GM23338 (cell line): ENCODE data around the gene PACS1. TPM values are rescaled to one million over a fixed set of nuclear protein-coding genes. Genes with fewer than 3 reads are reported as not detected.

Experiments used
- ATAC-seq: fragments of 200-7000 bp; cut with Tn5 transposase; 3 replicates; pipeline ENCODE4 v1.9.1; 2020
- DNase-seq: peaks from one replicate; pipeline ENCODE4 v3.0.0-alpha.2; 2015; ENCODE audit warnings: low spot score
- H2AFZ ChIP-seq: fragments of 200-600 bp; sonication (generic); 2 replicates; pipeline ENCODE4 v1.8.0; 2016; ENCODE audit warnings: antibody characterized with exemption, mild to moderate bottlenecking, moderate library complexity
- H3F3A ChIP-seq: fragments of 200-600 bp; sonication (generic); replicated peaks from 2 replicates; pipeline ENCODE4 v1.8.0; 2017; ENCODE audit warnings: antibody characterized with exemption, mixed run types, low read depth
- H3K27ac ChIP-seq: fragments of 200-600 bp; sonication (generic); 2 replicates; pipeline ENCODE4 v1.6.1; 2016; ENCODE audit warnings: low read depth
- H3K27me3 ChIP-seq: fragments of 200-600 bp; sonication (generic); 2 replicates; pipeline ENCODE4 v1.8.0; 2016; ENCODE audit warnings: mild to moderate bottlenecking, mixed run types, moderate library complexity; ENCODE audit not compliant: insufficient read depth
- H3K36me3 ChIP-seq: fragments of 200-600 bp; sonication (generic); 2 replicates; pipeline ENCODE4 v1.8.0; 2016; ENCODE audit warnings: mild to moderate bottlenecking; ENCODE audit not compliant: insufficient read depth
- H3K4me1 ChIP-seq: fragments of 200-600 bp; sonication (generic); 2 replicates; pipeline ENCODE4 v1.8.0; 2016; ENCODE audit warnings: mild to moderate bottlenecking, moderate library complexity; ENCODE audit not compliant: insufficient read depth
- H3K4me2 ChIP-seq: fragments of 200-600 bp; sonication (generic); 2 replicates; pipeline ENCODE4 v1.7.1; 2017; ENCODE audit warnings: mixed run types
- H3K4me3 ChIP-seq: fragments of 200-600 bp; sonication (generic); 2 replicates; pipeline ENCODE4 v1.6.1; 2016; ENCODE audit warnings: mixed run types
- H3K79me2 ChIP-seq: fragments of 200-600 bp; sonication (generic); replicated peaks from 2 replicates; pipeline ENCODE4 v1.8.0; 2017; ENCODE audit warnings: mild to moderate bottlenecking; ENCODE audit not compliant: insufficient read depth
- H3K9me2 ChIP-seq: fragments of 200-600 bp; sonication (generic); 2 replicates; pipeline ENCODE4 v1.8.0; 2017; ENCODE audit not compliant: insufficient read depth
- H4K20me1 ChIP-seq: fragments of 200-600 bp; sonication (generic); replicated peaks from 2 replicates; pipeline ENCODE4 v1.8.0; 2017; ENCODE audit warnings: mild to moderate bottlenecking; ENCODE audit not compliant: insufficient read depth
- H3K27ac Mint-ChIP-seq: 2 replicates; pipeline ENCODE4 v1.8.0; 2020; ENCODE audit warnings: inconsistent platforms, mild to moderate bottlenecking, moderate library complexity, mixed read lengths
- H3K27me3 Mint-ChIP-seq: 3 replicates; pipeline ENCODE4 v1.8.0; 2022; ENCODE audit warnings: low read depth, mild to moderate bottlenecking, moderate library complexity, mixed read lengths, inconsistent platforms; ENCODE audit not compliant: insufficient read depth, poor library complexity
- H3K36me3 Mint-ChIP-seq: 3 replicates; pipeline ENCODE4 v1.8.0; 2021; ENCODE audit warnings: low read depth, mild to moderate bottlenecking, inconsistent platforms, moderate library complexity, mixed read lengths
- H3K4me1 Mint-ChIP-seq: 3 replicates; pipeline ENCODE4 v1.8.0; 2020; ENCODE audit warnings: mild to moderate bottlenecking, inconsistent platforms, mixed read lengths
- H3K4me3 Mint-ChIP-seq: 3 replicates; pipeline ENCODE4 v1.8.0; 2021; ENCODE audit warnings: moderate library complexity, mild to moderate bottlenecking, inconsistent platforms, mixed read lengths
- H3K9me3 Mint-ChIP-seq: 3 replicates; pipeline ENCODE4 v1.8.0; 2020; ENCODE audit warnings: moderate library complexity, mild to moderate bottlenecking, inconsistent platforms, mixed read lengths
- CREB1 ChIP-seq: fragments of 250-450 bp; sonication (Bioruptor Pico); IDR thresholded peaks from 2 replicates; pipeline ENCODE4 v1.5.0; 2020; ENCODE audit warnings: low read depth, mild to moderate bottlenecking, moderate library complexity
- EZH2phosphoT487 ChIP-seq: fragments of 200-600 bp; sonication (generic); IDR thresholded peaks from one replicate; pipeline ENCODE4 v1.8.1; 2018; ENCODE audit warnings: antibody characterized with exemption; ENCODE audit not compliant: unreplicated experiment
- JUNB ChIP-seq: IDR thresholded peaks from one replicate; pipeline ENCODE4 v1.6.1; 2016; ENCODE audit warnings: antibody characterized with exemption; ENCODE audit not compliant: unreplicated experiment
- NANOG ChIP-seq: IDR thresholded peaks from 2 replicates; pipeline ENCODE4 v1.6.1; 2016; ENCODE audit warnings: antibody characterized with exemption, borderline replicate concordance
- POLR2AphosphoS5 ChIP-seq: IDR thresholded peaks from 2 replicates; pipeline ENCODE4 v1.6.1; 2016; ENCODE audit warnings: antibody characterized with exemption, low read depth
- STAT1 ChIP-seq: IDR thresholded peaks from one replicate; pipeline ENCODE4 v1.6.1; 2016; ENCODE audit warnings: antibody characterized with exemption; ENCODE audit not compliant: unreplicated experiment
- polyA plus RNA-seq: library from polyadenylated mRNA; unstranded; fragments of >200 nt; fragmentation: Nextera tagmentation; extraction: Ambion mirVana; gene quantifications from 2 replicates; pipeline ENCODE4 v1.2.1, GENCODE V29; 2016
- total RNA-seq: library from RNA; depleted of rRNA; stranded (reverse); fragments of >200 nt; shearing (Covaris generic); gene quantifications from 2 replicates; pipeline ENCODE4 v1.2.3, GENCODE V29; 2014
- TF ChIP-seq, protein P1 (sequence below): fragments of 250-450 bp; sonication (Bioruptor Pico); IDR thresholded peaks from 2 replicates; pipeline ENCODE4 v1.5.0; 2020; ENCODE audit warnings: mild to moderate bottlenecking, moderate library complexity
- TF ChIP-seq, protein P2 (sequence below): IDR thresholded peaks from 2 replicates; pipeline ENCODE4 v1.6.1; 2016; ENCODE audit warnings: antibody characterized with exemption
- TF ChIP-seq, protein P3 (sequence below), 2 experiments: fragments of 200-600 bp in 1 of 2; sonication (generic) in 1 of 2; conservative IDR thresholded peaks; 2 replicates each; pipeline versions ENCODE4 v1.5.1 to v1.6.1; 2016 to 2017; ENCODE audit warnings: antibody characterized with exemption in 2 of 2, low read depth in 2 of 2, mild to moderate bottlenecking in 2 of 2, moderate library complexity in 1 of 2
- TF ChIP-seq, protein P4 (sequence below): IDR thresholded peaks from one replicate; pipeline ENCODE4 v1.6.1; 2018; ENCODE audit warnings: antibody characterized with exemption; ENCODE audit not compliant: unreplicated experiment

The PACS1 gene
- total and polyA plus RNA-seq, 2 experiments from 2014 or later, result 8.0 to 37.5 TPM

DNA sequence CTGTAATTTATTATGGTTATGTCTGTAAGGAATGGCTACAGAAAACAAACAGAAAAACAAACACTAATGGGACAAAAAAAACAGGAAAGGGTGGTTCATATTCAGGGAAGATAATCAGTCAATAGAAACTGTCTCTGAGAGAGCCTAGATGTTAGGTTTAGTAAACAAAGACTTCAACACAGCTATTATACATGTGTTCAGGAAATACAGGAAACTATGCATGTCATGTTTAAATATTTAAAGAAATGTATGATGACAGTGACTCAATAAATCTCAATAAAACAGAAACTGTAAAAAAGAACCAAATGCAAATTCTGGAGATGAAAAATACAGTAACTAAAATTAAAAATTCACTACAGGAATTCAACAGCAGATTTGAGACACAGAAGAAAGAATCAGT, 76.0 kb downstream of the PACS1 start:
- ATAC-seq, result no peak
- H3K4me3 Mint-ChIP-seq, result no peak overlapping the region
- Histone ChIP-seq H3K4me1 (peaks cover 6% of the 10 kb centered on the region), H3K27me3 (no peaks in the 10 kb centered on the region), H3F3A (no peaks in the 10 kb centered on the region), H3K4me2 (no peak overlapping the region), H3K79me2 (no peaks in the 10 kb centered on the region; the same call in 1 of the 2 replicates), H3K27ac (no peak overlapping the region), H3K9me2 (no peaks in the 10 kb centered on the region), H3K36me3 (no peaks in the 10 kb centered on the region), H3K4me3 (no peak overlapping the region), H2AFZ (no peak overlapping the region), H4K20me1 (no peaks in the 10 kb centered on the region; the same call in 1 of the 2 replicates)
- peaks cover 18% of the 10 kb centered on the region for H3K4me1 Mint-ChIP-seq
- H3K36me3 Mint-ChIP-seq, result peaks cover 4% of the 10 kb centered on the region; the same call in 2 of the 3 replicates
- H3K9me3 Mint-ChIP-seq, result peaks cover 3% of the 10 kb centered on the region; the same call in 2 of the 3 replicates
- TF ChIP-seq NANOG (no peak), CREB1 (no peak), JUNB (no peak), EZH2phosphoT487 (no peak), POLR2AphosphoS5 (no peak), STAT1 (no peak)
- TF ChIP-seq, protein P1, sequence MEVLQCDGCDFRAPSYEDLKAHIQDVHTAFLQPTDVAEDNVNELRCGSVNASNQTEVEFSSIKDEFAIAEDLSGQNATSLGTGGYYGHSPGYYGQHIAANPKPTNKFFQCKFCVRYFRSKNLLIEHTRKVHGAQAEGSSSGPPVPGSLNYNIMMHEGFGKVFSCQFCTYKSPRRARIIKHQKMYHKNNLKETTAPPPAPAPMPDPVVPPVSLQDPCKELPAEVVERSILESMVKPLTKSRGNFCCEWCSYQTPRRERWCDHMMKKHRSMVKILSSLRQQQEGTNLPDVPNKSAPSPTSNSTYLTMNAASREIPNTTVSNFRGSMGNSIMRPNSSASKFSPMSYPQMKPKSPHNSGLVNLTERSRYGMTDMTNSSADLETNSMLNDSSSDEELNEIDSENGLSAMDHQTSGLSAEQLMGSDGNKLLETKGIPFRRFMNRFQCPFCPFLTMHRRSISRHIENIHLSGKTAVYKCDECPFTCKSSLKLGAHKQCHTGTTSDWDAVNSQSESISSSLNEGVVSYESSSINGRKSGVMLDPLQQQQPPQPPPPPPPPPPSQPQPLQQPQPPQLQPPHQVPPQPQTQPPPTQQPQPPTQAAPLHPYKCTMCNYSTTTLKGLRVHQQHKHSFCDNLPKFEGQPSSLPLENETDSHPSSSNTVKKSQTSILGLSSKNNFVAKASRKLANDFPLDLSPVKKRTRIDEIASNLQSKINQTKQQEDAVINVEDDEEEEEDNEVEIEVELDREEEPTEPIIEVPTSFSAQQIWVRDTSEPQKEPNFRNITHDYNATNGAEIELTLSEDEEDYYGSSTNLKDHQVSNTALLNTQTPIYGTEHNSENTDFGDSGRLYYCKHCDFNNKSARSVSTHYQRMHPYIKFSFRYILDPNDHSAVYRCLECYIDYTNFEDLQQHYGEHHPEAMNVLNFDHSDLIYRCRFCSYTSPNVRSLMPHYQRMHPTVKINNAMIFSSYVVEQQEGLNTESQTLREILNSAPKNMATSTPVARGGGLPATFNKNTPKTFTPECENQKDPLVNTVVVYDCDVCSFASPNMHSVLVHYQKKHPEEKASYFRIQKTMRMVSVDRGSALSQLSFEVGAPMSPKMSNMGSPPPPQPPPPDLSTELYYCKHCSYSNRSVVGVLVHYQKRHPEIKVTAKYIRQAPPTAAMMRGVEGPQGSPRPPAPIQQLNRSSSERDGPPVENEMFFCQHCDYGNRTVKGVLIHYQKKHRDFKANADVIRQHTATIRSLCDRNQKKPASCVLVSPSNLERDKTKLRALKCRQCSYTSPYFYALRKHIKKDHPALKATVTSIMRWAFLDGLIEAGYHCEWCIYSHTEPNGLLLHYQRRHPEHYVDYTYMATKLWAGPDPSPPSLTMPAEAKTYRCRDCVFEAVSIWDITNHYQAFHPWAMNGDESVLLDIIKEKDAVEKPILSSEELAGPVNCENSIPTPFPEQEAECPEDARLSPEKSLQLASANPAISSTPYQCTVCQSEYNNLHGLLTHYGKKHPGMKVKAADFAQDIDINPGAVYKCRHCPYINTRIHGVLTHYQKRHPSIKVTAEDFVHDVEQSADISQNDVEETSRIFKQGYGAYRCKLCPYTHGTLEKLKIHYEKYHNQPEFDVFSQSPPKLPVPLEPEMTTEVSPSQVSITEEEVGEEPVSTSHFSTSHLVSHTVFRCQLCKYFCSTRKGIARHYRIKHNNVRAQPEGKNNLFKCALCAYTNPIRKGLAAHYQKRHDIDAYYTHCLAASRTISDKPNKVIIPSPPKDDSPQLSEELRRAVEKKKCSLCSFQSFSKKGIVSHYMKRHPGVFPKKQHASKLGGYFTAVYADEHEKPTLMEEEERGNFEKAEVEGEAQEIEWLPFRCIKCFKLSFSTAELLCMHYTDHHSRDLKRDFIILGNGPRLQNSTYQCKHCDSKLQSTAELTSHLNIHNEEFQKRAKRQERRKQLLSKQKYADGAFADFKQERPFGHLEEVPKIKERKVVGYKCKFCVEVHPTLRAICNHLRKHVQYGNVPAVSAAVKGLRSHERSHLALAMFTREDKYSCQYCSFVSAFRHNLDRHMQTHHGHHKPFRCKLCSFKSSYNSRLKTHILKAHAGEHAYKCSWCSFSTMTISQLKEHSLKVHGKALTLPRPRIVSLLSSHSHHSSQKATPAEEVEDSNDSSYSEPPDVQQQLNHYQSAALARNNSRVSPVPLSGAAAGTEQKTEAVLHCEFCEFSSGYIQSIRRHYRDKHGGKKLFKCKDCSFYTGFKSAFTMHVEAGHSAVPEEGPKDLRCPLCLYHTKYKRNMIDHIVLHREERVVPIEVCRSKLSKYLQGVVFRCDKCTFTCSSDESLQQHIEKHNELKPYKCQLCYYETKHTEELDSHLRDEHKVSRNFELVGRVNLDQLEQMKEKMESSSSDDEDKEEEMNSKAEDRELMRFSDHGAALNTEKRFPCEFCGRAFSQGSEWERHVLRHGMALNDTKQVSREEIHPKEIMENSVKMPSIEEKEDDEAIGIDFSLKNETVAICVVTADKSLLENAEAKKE, result no peak
- TF ChIP-seq, protein P2, sequence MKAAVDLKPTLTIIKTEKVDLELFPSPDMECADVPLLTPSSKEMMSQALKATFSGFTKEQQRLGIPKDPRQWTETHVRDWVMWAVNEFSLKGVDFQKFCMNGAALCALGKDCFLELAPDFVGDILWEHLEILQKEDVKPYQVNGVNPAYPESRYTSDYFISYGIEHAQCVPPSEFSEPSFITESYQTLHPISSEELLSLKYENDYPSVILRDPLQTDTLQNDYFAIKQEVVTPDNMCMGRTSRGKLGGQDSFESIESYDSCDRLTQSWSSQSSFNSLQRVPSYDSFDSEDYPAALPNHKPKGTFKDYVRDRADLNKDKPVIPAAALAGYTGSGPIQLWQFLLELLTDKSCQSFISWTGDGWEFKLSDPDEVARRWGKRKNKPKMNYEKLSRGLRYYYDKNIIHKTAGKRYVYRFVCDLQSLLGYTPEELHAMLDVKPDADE, result no peak
- TF ChIP-seq, protein P3, sequence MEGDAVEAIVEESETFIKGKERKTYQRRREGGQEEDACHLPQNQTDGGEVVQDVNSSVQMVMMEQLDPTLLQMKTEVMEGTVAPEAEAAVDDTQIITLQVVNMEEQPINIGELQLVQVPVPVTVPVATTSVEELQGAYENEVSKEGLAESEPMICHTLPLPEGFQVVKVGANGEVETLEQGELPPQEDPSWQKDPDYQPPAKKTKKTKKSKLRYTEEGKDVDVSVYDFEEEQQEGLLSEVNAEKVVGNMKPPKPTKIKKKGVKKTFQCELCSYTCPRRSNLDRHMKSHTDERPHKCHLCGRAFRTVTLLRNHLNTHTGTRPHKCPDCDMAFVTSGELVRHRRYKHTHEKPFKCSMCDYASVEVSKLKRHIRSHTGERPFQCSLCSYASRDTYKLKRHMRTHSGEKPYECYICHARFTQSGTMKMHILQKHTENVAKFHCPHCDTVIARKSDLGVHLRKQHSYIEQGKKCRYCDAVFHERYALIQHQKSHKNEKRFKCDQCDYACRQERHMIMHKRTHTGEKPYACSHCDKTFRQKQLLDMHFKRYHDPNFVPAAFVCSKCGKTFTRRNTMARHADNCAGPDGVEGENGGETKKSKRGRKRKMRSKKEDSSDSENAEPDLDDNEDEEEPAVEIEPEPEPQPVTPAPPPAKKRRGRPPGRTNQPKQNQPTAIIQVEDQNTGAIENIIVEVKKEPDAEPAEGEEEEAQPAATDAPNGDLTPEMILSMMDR (conservative IDR thresholded peaks at IDR 0.05; ENCODE audit: low read depth in 2 of 2), result no peak
- TF ChIP-seq, protein P4, sequence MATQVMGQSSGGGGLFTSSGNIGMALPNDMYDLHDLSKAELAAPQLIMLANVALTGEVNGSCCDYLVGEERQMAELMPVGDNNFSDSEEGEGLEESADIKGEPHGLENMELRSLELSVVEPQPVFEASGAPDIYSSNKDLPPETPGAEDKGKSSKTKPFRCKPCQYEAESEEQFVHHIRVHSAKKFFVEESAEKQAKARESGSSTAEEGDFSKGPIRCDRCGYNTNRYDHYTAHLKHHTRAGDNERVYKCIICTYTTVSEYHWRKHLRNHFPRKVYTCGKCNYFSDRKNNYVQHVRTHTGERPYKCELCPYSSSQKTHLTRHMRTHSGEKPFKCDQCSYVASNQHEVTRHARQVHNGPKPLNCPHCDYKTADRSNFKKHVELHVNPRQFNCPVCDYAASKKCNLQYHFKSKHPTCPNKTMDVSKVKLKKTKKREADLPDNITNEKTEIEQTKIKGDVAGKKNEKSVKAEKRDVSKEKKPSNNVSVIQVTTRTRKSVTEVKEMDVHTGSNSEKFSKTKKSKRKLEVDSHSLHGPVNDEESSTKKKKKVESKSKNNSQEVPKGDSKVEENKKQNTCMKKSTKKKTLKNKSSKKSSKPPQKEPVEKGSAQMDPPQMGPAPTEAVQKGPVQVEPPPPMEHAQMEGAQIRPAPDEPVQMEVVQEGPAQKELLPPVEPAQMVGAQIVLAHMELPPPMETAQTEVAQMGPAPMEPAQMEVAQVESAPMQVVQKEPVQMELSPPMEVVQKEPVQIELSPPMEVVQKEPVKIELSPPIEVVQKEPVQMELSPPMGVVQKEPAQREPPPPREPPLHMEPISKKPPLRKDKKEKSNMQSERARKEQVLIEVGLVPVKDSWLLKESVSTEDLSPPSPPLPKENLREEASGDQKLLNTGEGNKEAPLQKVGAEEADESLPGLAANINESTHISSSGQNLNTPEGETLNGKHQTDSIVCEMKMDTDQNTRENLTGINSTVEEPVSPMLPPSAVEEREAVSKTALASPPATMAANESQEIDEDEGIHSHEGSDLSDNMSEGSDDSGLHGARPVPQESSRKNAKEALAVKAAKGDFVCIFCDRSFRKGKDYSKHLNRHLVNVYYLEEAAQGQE, result no peak
- H3K27me3 Mint-ChIP-seq, result no peaks in the 10 kb centered on the region
- H3K27ac Mint-ChIP-seq, result no peak overlapping the region
- DNase-seq, result no peak
